ENCODE measurements around the gene FUT2. TPM values are rescaled to one million over a fixed set of nuclear protein-coding genes. Genes with fewer than 3 reads are reported as not detected.

The FUT2 gene
- total RNA-seq, 6 experiments from 2014 or later = not detected

DNA sequence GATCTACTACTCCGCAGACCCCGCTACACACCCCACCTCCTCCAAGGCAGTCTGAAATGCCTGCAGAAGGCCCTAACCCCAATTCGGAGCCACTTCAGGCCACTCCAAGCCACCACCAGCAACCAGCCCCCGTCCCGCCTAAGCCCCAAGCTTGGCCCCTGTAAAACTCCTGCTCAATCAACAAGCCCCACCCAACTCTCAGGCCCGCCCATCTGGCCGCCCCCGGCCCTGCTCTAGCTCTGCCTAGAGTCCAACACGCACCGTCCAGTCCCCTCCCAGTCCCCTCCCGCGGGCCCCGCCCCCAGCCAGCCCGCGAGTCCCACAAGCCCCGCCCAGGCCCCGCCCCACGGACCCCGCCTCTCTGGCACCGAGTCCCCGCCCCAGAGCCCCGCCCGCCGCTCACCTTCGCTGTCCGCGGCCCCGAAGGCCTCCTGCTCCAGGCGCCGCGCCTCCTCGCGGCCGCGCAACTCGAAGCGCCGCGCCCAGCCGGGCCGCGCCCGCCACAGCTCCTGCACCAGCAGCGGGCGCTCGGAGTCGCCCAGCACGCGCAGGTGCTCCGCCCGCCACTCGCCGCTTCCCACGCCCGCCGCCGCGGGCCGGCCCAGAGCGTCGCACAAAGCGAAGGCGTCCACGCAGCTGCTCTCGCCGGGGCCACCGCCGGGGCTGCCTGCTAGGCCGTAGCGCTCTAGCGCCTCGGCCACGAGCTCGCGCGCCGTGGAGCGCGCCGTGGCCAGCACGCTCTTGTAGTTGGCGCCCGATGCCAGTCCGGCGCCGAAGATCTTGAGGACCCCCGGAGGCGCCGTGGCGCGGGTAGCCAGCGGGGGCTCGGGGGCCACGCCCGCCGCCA is 43.0 kb downstream of the FUT2 start:
- H3K4me1 Mint-ChIP-seq (ENCODE audit: low read depth) = no peaks in the 10 kb centered on the region
- no peaks in the 10 kb centered on the region for H3K9me3 Mint-ChIP-seq
- DNase-seq = peak; percentile 63
- H3K4me3 Mint-ChIP-seq = peak overlapping the region; percentile 55
- H3K27me3 Mint-ChIP-seq (ENCODE audit: insufficient read depth) = peaks cover 12% of the 10 kb centered on the region
- H3K36me3 Mint-ChIP-seq (ENCODE audit: low read depth) = no peaks in the 10 kb centered on the region
- peak; percentile 57 for TF ChIP-seq CTCF (IDR thresholded peaks at IDR 0.05)
- H3K27ac Mint-ChIP-seq = no peak overlapping the region

DNA sequence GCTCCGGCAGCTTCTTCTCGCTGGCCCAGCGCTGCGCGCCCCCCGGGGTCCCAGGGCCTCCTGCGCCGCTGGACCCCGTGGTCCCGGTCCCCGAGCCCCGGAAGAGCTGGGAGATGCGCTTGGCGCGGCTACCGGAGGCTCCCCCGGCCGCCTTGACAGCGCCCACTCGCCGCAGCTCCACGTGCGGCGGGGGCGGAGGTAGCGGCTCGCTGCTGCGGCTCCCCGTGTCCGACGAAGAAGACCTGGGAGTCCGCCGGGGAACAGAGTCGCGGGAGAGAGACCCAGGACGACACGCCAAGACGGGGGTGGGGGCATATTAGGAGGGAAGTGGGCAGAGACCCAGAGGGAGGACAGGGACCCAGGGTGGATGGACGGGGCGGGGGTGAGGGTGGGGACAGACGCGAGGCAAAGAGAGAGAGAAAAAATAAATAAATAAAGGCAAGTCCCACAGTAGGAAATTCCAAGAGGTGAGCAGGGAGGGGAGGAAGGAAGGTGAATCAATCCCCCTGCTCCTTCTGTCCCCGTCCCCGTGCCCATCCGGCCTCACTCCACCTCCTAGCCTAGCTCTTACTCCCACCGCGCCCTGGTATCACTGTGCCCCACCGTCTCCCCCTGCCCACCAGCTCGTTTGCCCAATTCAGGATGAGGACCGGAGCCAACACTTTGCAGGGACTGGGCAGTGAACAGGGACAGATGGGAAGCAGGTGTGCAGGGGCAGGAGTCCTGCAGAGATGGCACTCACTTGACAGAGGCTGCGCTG is 43.8 kb downstream of the FUT2 start:
- DNase-seq = no peak
- Mint-ChIP-seq H3K36me3 (ENCODE audit: low read depth) (no peaks in the 10 kb centered on the region), H3K9me3 (no peaks in the 10 kb centered on the region), H3K27ac (no peak overlapping the region), H3K4me1 (ENCODE audit: low read depth) (no peaks in the 10 kb centered on the region), H3K27me3 (ENCODE audit: insufficient read depth) (peaks cover 12% of the 10 kb centered on the region), H3K4me3 (no peak overlapping the region)
- TF ChIP-seq CTCF (IDR thresholded peaks at IDR 0.05) = no peak

DNA sequence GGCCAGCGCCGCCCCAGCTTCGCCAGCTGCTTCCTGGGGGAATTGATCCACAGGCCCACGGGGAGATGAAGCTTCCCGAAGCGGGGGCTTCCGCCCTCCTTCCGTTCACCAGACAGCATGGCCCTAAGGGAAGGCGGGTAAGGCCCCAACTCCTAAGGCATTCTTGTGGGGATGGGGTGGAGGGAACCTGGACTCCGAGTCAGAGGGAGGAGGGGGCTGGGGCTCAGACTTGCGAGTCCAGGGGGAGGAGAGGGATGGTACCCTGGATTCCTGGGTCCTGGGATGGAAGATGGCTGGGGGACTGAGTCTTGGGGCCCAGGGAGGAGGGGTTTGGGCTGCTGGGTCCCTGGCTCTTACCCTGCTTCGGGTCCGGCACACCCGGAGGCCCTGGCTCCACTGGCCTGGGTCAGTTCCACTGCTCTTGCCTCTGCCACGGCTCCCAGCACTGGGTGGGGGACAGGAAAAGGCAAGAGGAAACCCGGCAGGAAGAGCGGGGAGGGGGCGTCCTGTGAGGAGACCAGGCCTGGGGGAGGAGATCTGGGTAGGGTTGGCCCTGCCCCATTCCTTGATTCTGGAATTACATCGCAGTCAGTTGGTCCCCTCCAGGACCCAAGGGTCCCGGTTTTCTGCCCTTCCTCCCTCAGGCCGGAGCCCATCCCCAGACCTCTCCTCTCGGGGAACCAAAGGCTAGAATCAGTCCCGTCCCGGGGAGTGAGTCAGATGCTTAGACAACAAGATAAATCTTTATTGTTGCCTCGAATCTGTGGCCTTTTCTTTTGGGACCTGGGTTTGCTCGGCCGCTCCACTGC is 44.6 kb downstream of the FUT2 start, which contains the start of gene RASIP1:
Gene RASIP1 (minus strand): TSS at position 447 of the 809 bp plus-strand sequence. CDS start 328 bp downstream, at position 119.
- Mint-ChIP-seq H3K4me1 (ENCODE audit: low read depth) (no peaks in the 10 kb centered on the region), H3K4me3 (no peak within 1 kb of the TSS), H3K9me3 (no peaks in the 10 kb centered on the region), H3K27ac (no peak within 1 kb of the TSS), H3K36me3 (ENCODE audit: low read depth) (no peaks in the 10 kb centered on the region), H3K27me3 (ENCODE audit: insufficient read depth) (peaks cover 8% of the 10 kb centered on the region)
- DNase-seq = no peak
- no peak for TF ChIP-seq CTCF (IDR thresholded peaks at IDR 0.05)

GRCh38 chr19:48741129-48741999 is 45.6 kb downstream of the FUT2 start:
- Mint-ChIP-seq H3K27me3 (ENCODE audit: insufficient read depth) (peaks cover 8% of the 10 kb centered on the region), H3K4me3 (no peak overlapping the region), H3K27ac (no peak overlapping the region), H3K9me3 (no peaks in the 10 kb centered on the region; the same call in 1 of the 2 replicates), H3K36me3 (ENCODE audit: low read depth) (peaks cover 5% of the 10 kb centered on the region; the same call in 1 of the 2 replicates), H3K4me1 (ENCODE audit: low read depth) (no peaks in the 10 kb centered on the region)
- no peak for DNase-seq
- TF ChIP-seq CTCF (IDR thresholded peaks at IDR 0.05) = no peak

All from HFFc6 (cell line).